ENCODE measurements around the gene CEBPZOS. TPM values are rescaled to one million over a fixed set of nuclear protein-coding genes. Genes with fewer than 3 reads are reported as not detected.

Gene CEBPZOS
- total RNA-seq, 1 experiment from 2014 or later: 1.5 TPM

DNA sequence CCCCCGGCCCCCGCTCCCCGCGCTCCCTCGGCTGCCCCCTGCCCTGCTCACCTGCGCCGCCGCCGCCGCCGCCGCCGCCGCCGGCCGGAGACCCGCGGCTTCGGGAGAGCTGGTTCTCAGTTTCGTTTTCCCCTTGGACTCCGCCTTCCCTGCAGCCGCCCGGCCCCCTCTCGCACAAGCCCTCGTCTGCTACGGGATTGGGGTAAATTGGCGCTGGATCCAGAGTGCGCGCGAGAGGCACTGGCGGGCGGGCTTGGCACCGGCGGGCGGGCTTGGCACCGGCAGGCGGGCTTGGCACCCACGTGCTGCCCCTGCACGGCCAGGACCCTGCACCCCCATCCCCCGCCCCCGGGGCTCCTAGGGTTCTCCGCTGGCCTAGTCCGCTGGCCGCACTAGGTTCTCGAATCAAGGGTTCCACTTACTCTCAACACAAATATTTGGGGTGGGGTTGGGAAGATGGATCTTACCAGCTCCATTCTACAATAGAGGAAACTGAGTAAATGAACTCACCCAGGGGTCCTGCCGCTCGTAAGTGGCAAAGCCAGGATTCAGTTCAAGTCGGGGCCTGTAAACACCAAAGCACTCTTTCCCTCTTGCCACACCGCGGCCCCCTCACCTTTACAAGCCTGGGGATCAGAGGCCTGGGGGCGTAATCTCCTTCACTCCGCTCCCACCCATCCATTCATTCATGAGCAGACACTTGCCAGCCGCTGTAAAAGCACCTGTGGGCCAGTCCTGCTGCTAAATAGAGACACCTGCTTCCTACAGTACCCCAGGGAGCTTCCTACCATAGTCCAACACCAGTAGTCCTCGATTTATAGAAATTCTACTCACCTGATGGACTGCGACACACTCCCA is 39.2 kb upstream of the CEBPZOS start, which contains the start of gene EIF2AK2:
EIF2AK2 (minus strand) TSS at position 124 of the 858 bp plus-strand sequence. CDS start 9,174 bp downstream, outside the sequence.
- Mint-ChIP-seq H3K4me3 (peak within 1 kb of the TSS; percentile 76 to 79), H3K27me3 (ENCODE audit: low read depth) (peaks cover 4% of the 10 kb centered on the region; the same call in 1 of the 2 replicates), H3K4me1 (peaks cover 29 to 39% of the 10 kb centered on the region in 2 experiments), H3K27ac (peak within 1 kb of the TSS; percentile 29 to 96 (median 75); a peak in 6 of 7 replicates), H3K36me3 (ENCODE audit: insufficient read depth in 1 of 3, low read depth in 3 of 3) (peaks cover 8 to 26% (median 22%) of the 10 kb centered on the region in 3 experiments), H3K9me3 (no peaks in the 10 kb centered on the region)
- Histone ChIP-seq H3K14ac (ENCODE audit: insufficient read depth, low read length) (peak within 1 kb of the TSS; percentile 82; the same call in 1 of the 2 replicates), H3K23me2 (ENCODE audit: insufficient read length, low read depth, low read length, poor library complexity, severe bottlenecking) (peaks cover 9% of the 10 kb centered on the region), H4K20me1 (ENCODE audit: control insufficient read depth, insufficient read depth, insufficient read length) (no peaks in the 10 kb centered on the region), H2BK20ac (ENCODE audit: low read depth, low read length, poor library complexity, severe bottlenecking) (no peak within 1 kb of the TSS), H3K27ac (ENCODE audit: insufficient read length, low read depth, low read length) (no peak within 1 kb of the TSS), H3T11ph (ENCODE audit: low read length) (no peak within 1 kb of the TSS), H3K4me2 (ENCODE audit: insufficient read depth, insufficient read length, low read length) (peak within 1 kb of the TSS; percentile 83), H3K56ac (ENCODE audit: insufficient read length, low read depth, low read length) (no peak within 1 kb of the TSS), H2BK15ac (ENCODE audit: low read depth, low read length) (no peak within 1 kb of the TSS), H4K5ac (ENCODE audit: insufficient read length, low read depth, low read length) (no peak within 1 kb of the TSS), H3K79me1 (ENCODE audit: insufficient read depth, low read depth, low read length, poor library complexity, severe bottlenecking) (peaks cover 3% of the 10 kb centered on the region), H2AK5ac (ENCODE audit: insufficient read length, low read length) (no peak within 1 kb of the TSS), H3K23ac (ENCODE audit: insufficient read length, low read depth, low read length) (no peak within 1 kb of the TSS), H2BK12ac (ENCODE audit: insufficient read length, low read depth, low read length) (no peak within 1 kb of the TSS), H2BK120ac (ENCODE audit: low read depth, low read length, poor library complexity, severe bottlenecking) (no peak within 1 kb of the TSS), H3K18ac (ENCODE audit: insufficient read length, low read depth, low read length) (no peak within 1 kb of the TSS), H2BK5ac (ENCODE audit: insufficient read length, low read length) (no peak within 1 kb of the TSS), H3K27me3 (ENCODE audit: insufficient read depth, low read length) (no peaks in the 10 kb centered on the region), H2AFZ (ENCODE audit: low read length) (no peak within 1 kb of the TSS), H3K9me3 (ENCODE audit: control insufficient read depth, low read depth, low read length) (no peaks in the 10 kb centered on the region), H3K9ac (ENCODE audit: extremely low read depth, insufficient read length, low read length) (peak within 1 kb of the TSS; percentile 60), H3K4ac (ENCODE audit: low read depth, low read length) (no peak within 1 kb of the TSS), H4K8ac (replicated peaks; ENCODE audit: insufficient read length, low read depth, low read length) (no peak within 1 kb of the TSS), H4K91ac (ENCODE audit: insufficient read length, low read depth, low read length) (no peak within 1 kb of the TSS), H3K4me1 (ENCODE audit: insufficient read depth, low read length) (no peaks in the 10 kb centered on the region), H3K79me2 (ENCODE audit: insufficient read depth, low read length) (no peaks in the 10 kb centered on the region; the same call in 1 of the 2 replicates)
- DNase-seq: peak; percentile 87
- TF ChIP-seq, protein P1, sequence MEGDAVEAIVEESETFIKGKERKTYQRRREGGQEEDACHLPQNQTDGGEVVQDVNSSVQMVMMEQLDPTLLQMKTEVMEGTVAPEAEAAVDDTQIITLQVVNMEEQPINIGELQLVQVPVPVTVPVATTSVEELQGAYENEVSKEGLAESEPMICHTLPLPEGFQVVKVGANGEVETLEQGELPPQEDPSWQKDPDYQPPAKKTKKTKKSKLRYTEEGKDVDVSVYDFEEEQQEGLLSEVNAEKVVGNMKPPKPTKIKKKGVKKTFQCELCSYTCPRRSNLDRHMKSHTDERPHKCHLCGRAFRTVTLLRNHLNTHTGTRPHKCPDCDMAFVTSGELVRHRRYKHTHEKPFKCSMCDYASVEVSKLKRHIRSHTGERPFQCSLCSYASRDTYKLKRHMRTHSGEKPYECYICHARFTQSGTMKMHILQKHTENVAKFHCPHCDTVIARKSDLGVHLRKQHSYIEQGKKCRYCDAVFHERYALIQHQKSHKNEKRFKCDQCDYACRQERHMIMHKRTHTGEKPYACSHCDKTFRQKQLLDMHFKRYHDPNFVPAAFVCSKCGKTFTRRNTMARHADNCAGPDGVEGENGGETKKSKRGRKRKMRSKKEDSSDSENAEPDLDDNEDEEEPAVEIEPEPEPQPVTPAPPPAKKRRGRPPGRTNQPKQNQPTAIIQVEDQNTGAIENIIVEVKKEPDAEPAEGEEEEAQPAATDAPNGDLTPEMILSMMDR (conservative IDR thresholded peaks at IDR 0.05): no peak
- WGBS (ENCODE audit: extremely low coverage, insufficient read length, low lambda C conversion rate): no CpG with 5 or more reads among the region's 55 CpGs
